Measurements from ENCODE around the gene ANKRD37. TPM values are rescaled to one million over a fixed set of nuclear protein-coding genes. Genes with fewer than 3 reads are reported as not detected.

ANKRD37 gene, protein sequence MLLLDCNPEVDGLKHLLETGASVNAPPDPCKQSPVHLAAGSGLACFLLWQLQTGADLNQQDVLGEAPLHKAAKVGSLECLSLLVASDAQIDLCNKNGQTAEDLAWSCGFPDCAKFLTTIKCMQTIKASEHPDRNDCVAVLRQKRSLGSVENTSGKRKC
- 3.3 and 3.9 TPM in 2 replicates for total RNA-seq

GRCh38 chr4:185396724-185397385, at the start of gene ANKRD37:
ANKRD37 (plus strand) TSS chr4:185396841; CDS start chr4:185396924, 83 bp downstream.

GRCh38 chr4:185395238-185395955, 1.2 kb upstream of the ANKRD37 start, which contains the start of gene LRP2BP:
LRP2BP (minus strand) TSS chr4:185395924; CDS start chr4:185378186, 17,738 bp downstream.

DNA sequence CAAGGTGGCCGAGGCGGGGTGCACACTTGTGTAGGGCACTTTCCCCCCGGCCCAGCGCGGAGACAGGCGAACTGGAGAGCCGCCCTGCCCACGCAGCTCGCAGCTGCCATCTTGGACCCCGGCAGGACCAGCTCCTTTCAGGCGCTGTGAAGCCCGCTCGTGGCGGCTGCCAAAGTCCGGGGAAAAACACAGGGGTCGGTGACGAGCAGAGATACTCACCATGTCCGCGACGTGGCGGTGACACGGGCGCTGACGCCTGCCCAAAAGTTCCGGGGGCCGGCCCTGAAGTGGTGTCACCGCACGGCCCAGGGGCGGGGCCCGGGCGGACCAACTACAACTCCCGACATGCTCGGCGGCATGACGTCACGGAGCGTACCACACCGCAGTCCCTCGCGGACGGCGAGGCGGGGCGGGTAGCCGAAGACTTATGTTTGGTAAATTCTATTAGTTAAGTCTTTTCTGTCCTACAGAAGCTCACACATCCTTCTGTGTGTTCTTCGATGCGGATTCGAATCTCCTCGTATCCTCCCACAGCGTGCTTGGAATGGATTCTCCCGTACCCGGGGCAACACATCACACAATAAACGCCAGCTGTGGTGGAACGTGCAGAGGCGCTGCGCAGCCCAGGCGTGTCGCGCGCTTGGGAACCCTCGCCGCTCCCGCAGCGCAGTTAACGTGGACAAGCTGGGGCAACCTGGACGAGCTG, 29.2 kb downstream of the ANKRD37 start, which contains the start of gene UFSP2:
Gene UFSP2 (minus strand): TSS at position 318 of the 706 bp plus-strand sequence. CDS start 96 bp downstream, at position 222.

Small RNA genes lying within 50 kb of the gene (small RNA-seq; reads per million reads assigned to genes)
- gene RF00019 = not detected

Other genes starting within 250 kb of the ANKRD37 start
- 39.3 and 53.0 TPM in 2 replicates for gene CFAP97, start 192.8 kb upstream of the ANKRD37 start, total RNA-seq
- gene SNX25, start 187.2 kb upstream of the ANKRD37 start, total RNA-seq = 16.5 and 18.6 TPM in 2 replicates
- gene LRP2BP, start 917 bp upstream of the ANKRD37 start, total RNA-seq = under 0.01 and 0.59 TPM in 2 replicates
- gene UFSP2, start 29.1 kb downstream of the ANKRD37 start, total RNA-seq = 30.9 and 32.1 TPM in 2 replicates
- gene CCDC110, start 74.9 kb downstream of the ANKRD37 start, total RNA-seq = 0.20 and 1.5 TPM in 2 replicates
- 0.59 and 1.1 TPM in 2 replicates for gene PDLIM3, start 138.7 kb downstream of the ANKRD37 start, total RNA-seq

All from subcutaneous preadipocyte (primary cell).